ENCODE data around the gene S100A4.

S100A4 gene

GRCh38 chr1:153506386-153506785, 39.2 kb downstream of the S100A4 start:
- Histone ChIP-seq H3K9me3 (ENCODE audit: severe bottlenecking) (no peaks in the 10 kb centered on the region), H3K27me3 (ENCODE audit: insufficient read depth, low read depth, severe bottlenecking) (no peaks in the 10 kb centered on the region), H3K27ac (no peak overlapping the region), H3K36me3 (no peaks in the 10 kb centered on the region), H3K4me3 (ENCODE audit: low read depth, low read length) (no peak overlapping the region)
- no peak for TF ChIP-seq CTCF (IDR thresholded peaks at IDR 0.05; ENCODE audit: low read depth, low read length)
- DNase-seq: no peak

GRCh38 chr1:153505576-153505975, 40.0 kb downstream of the S100A4 start:
- Histone ChIP-seq H3K36me3 (no peaks in the 10 kb centered on the region), H3K9me3 (ENCODE audit: severe bottlenecking) (no peaks in the 10 kb centered on the region), H3K4me3 (ENCODE audit: low read depth, low read length) (no peak overlapping the region), H3K27ac (no peak overlapping the region), H3K27me3 (ENCODE audit: insufficient read depth, low read depth, severe bottlenecking) (no peaks in the 10 kb centered on the region)
- peak; percentile 3 for DNase-seq
- no peak for TF ChIP-seq CTCF (IDR thresholded peaks at IDR 0.05; ENCODE audit: low read depth, low read length)

DNA sequence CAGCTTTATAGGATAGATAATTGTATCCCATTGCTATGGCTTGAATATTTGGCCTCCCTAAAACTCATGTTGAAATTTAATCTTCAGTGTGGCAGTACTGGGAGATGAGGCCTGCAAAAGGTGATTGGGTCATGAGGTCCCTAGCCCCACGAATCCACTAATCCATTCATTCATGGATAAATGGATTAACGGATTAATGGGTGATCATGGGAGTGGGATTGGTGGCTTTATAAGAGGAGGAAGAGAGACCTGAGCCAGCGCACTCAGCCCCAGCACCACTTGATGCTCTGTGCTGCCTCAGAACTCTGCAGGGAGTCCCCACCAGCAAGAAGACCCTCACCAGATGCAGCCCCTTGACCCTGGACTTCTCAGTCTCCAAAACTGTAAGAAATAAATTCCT, 41.8 kb downstream of the S100A4 start:
- Histone ChIP-seq H3K4me3 (ENCODE audit: low read depth, low read length) (no peak overlapping the region), H3K27ac (no peak overlapping the region), H3K27me3 (ENCODE audit: insufficient read depth, low read depth, severe bottlenecking) (no peaks in the 10 kb centered on the region), H3K9me3 (ENCODE audit: severe bottlenecking) (no peaks in the 10 kb centered on the region), H3K36me3 (no peaks in the 10 kb centered on the region)
- TF ChIP-seq CTCF (IDR thresholded peaks at IDR 0.05; ENCODE audit: low read depth, low read length): no peak
- peak; percentile 77 for DNase-seq

DNA sequence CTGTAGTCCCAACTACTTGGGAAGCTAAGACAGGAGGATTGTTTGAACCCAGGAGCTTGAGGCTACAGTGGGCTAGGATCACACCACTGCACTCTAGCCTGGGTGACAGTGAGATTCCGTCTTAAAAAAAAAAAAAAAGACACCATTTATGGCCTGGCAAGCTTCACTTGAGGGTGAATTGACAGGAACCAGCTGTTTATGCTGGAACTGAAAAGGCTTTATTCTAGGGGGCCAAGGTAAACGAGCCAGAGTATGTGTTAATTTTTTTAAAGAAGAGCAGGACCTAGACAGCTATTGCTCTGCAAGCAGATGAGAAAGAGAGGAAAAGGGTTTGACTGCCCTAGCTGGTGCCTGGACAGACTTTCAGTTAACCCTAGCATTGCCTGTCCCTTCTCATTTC, 46.9 kb downstream of the S100A4 start:
- no peak for DNase-seq
- no peak for TF ChIP-seq CTCF (IDR thresholded peaks at IDR 0.05; ENCODE audit: low read depth, low read length)
- Histone ChIP-seq H3K9me3 (ENCODE audit: severe bottlenecking) (no peaks in the 10 kb centered on the region), H3K4me3 (ENCODE audit: low read depth, low read length) (no peak overlapping the region), H3K36me3 (no peaks in the 10 kb centered on the region), H3K27me3 (ENCODE audit: insufficient read depth, low read depth, severe bottlenecking) (no peaks in the 10 kb centered on the region), H3K27ac (no peak overlapping the region)

DNA sequence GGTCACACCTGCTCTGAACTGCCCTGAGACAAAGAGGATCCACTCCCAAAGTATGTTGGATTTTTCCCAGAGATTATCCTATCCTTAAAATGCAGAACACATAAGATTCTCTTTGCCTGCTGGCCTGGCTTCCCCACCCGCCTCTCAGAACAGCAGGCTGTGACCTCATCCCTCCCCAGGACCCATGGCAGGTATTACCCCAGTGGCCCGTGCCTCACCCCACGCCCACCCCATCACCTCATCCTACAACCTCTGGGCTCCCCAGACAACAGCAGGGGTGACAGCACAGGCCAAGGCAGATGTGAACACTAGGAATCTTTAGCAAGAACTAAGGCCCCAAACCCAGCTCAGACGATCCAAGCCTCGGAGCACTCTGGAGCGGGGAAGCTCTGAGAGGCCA, 50.1 kb downstream of the S100A4 start:
- Histone ChIP-seq H3K9me3 (ENCODE audit: severe bottlenecking) (no peaks in the 10 kb centered on the region), H3K27me3 (ENCODE audit: insufficient read depth, low read depth, severe bottlenecking) (no peaks in the 10 kb centered on the region), H3K36me3 (no peaks in the 10 kb centered on the region), H3K4me3 (ENCODE audit: low read depth, low read length) (no peak overlapping the region), H3K27ac (no peak overlapping the region)
- DNase-seq: no peak
- no peak for TF ChIP-seq CTCF (IDR thresholded peaks at IDR 0.05; ENCODE audit: low read depth, low read length)

GRCh38 chr1:153494976-153495535, 50.5 kb downstream of the S100A4 start:
- no peak overlapping the region for H3K4me3 ChIP-seq (ENCODE audit: low read depth, low read length)
- H3K27me3 ChIP-seq (ENCODE audit: insufficient read depth, low read depth, severe bottlenecking): no peaks in the 10 kb centered on the region
- H3K9me3 ChIP-seq (ENCODE audit: severe bottlenecking): no peaks in the 10 kb centered on the region
- H3K36me3 ChIP-seq: no peaks in the 10 kb centered on the region
- H3K27ac ChIP-seq: no peak overlapping the region
- DNase-seq: peak; percentile 99
- peak; percentile 96 for TF ChIP-seq CTCF (IDR thresholded peaks at IDR 0.05; ENCODE audit: low read depth, low read length)
